Non-pigmented ciliary epithelial cell (primary cell): ENCODE data around the gene PBX1.

Experiments
- DNase-seq: peaks from one replicate; pipeline ENCODE4 v3.0.0-alpha.2; 2010; ENCODE audit warnings: low read depth

Gene PBX1

DNA sequence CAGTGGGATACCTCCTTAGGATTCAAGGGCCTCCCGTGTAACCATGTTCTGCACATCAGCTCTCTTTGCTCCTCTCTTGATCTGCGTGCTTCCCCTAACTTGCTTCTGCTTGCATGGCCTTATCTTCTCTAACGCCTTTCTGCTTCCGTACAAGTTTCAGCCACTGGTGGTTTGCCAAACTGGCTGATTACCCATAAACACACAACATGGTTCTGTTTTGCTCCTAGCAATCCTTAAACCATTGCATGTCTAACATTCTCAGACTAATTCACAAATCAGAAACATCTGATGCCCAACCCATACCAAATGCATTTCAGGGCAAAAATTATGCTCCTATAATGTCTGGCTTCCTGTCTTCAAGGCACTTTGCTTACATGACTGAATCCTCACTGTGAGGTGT, 166.4 kb downstream of the PBX1 start:
- no peak for DNase-seq

DNA sequence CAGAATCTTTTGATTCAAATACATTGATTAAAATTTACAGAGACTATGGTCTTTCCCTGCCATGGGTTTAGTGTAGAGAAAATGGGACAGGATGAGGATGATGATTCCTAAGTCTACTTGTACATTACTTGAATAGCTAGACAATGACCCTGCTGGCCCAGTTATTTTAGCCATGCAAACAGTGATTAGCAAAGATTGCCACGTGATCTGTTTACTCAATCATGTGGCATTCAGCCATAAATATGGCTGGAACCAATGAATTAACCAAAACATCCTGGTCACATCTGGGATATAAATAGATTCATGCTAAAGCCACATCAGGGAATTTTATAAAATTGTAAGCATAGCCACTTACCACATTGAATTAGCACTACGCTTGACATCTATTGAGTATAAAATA, 167.3 kb downstream of the PBX1 start:
- DNase-seq, result peak; percentile 89

DNA sequence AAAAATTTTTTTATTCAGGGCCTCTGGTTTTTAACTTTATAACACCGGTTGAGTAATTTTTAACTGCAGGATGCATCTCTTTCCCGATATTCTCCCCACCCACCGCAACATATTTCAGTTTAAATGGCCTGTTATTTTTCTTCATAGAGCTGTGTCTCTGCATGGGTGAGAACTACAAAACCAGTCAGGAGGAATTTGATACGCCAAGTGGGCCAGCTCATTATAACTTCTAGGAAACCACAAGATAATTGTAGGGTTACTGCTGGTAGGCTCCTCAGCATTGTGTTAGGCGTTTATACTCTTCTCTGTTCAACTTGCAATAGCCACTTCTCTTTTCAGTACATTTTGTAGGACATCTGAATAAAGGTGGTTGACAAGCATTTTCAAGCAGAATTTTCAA, 169.7 kb downstream of the PBX1 start:
- DNase-seq, result no peak

DNA sequence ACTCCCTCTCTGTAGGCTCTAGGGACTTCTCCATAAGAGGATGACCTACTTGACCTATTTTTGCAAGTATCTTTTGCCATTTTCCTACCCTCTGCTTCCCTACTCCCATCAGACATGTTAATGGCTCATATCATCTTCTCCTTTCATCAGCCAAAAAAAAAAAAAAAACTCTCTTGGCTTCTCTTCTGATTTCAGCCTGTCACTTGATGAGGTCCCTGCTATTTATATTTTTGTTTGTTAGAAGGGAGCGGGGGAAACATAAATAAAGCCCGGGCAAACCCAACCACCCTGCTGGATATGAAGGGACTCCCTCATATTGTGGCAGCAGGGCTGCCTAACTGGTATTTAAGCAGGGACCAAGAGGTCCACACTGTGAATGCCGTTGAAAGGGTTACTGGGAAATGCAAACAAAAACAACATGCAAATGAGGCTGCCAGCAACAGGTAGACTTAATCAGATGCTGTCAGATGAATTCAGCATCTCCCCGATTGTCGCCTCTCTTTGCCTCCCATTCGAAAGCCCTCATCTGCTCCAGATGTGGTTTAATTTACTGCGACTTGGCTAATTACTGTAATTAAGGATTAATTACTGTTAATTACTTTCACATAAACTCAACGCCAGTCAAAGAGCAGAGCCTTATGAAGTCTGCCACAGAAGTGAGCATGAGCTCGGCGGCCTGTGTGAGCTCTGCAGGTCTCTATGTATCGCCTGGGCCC, 172.3 kb downstream of the PBX1 start:
- no peak for DNase-seq

DNA sequence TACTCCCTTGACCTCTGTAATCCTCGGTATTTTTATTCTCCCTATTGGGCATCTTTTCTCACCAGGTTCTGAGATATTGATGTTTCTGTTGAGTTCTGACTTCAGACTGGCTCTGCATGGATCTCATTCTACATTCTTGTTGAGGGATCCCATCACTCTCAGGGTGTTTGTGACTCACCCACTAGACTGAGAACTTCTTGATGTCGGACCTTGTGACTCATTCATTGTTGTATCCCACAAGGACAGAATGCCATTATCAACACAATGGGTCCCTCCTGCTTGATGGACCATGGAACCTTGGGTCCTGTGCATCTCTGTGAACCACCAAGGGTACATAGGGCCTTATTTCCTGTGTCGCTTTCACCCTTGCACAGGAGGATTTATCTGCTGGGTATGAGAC, 174.1 kb downstream of the PBX1 start:
- DNase-seq, result peak; percentile 48

DNA sequence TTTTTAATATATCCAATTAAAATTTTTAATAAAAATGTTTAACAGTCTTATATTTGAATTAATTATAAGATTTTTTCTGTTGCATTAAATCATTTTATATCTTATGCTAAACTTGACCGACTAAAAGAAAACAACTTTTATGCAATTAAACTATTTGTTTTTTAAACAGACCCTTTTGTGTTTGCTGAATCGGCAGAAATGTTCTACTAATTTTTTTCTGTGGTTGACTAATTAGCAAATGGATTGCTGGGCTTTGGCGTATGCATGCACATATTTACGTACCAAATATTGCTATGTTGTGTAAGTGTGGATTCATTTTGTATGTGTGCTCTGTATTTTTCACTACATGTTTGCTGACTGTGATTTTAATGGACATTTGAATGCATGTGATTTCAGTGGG, 174.8 kb downstream of the PBX1 start:
- no peak for DNase-seq

- peak; percentile 57 for DNase-seq
These were observed 176.5 kb downstream of the PBX1 start for GRCh38 chr1:164735315-164736052.

GRCh38 chr1:164736137-164736536, 177.2 kb downstream of the PBX1 start:
- DNase-seq, result no peak

GRCh38 chr1:164739189-164739588, 180.2 kb downstream of the PBX1 start:
- DNase-seq, result no peak

DNA sequence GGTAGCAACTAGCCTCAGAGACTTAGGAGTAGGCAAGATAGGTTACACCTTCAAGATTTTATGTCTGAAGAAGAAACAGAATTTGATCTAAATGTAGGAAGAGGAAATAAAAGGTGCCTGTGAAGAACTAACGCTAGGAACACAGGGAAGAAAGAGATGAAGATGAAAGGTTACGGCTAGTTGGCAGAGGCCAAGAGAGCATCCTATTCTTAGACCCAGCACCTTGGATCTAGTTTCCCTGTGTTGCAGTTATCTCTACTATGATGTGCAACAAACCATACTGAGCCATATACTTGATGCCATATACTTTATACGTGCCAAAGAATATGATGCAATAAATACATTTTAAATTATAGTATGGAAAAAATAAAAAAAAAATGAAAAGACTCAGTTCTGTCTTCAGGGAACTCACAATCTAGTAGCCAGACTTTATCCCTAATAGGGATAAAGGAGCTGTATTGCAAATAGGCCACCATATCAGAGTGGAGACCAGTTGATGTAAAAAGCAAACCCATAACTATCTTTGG, 181.1 kb downstream of the PBX1 start:
- no peak for DNase-seq

DNA sequence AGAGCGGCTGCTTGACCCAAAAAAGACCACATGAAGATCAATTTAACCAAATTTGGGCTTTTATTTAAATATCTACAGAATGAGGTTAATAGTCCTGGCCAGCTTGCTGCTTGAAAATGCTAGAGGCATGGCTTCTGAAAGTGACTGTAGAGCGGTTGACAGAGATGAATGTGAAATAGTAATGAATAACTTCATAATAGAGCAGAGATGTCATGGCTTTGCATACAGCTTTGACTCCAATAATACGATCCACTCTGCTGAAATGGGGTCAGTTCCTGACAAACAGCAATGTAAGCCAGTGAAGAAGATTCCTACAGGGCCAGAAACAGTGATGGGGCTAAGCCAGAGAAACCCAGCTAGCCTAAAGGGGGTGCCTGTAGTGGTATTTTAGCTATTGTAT, 183.8 kb downstream of the PBX1 start:
- no peak for DNase-seq

GRCh38 chr1:164743976-164744375, 185.0 kb downstream of the PBX1 start:
- DNase-seq, result no peak

- DNase-seq, result no peak
These were observed 186.8 kb downstream of the PBX1 start for GRCh38 chr1:164745736-164746135.

GRCh38 chr1:164746632-164747031, 187.6 kb downstream of the PBX1 start:
- DNase-seq, result no peak

DNA sequence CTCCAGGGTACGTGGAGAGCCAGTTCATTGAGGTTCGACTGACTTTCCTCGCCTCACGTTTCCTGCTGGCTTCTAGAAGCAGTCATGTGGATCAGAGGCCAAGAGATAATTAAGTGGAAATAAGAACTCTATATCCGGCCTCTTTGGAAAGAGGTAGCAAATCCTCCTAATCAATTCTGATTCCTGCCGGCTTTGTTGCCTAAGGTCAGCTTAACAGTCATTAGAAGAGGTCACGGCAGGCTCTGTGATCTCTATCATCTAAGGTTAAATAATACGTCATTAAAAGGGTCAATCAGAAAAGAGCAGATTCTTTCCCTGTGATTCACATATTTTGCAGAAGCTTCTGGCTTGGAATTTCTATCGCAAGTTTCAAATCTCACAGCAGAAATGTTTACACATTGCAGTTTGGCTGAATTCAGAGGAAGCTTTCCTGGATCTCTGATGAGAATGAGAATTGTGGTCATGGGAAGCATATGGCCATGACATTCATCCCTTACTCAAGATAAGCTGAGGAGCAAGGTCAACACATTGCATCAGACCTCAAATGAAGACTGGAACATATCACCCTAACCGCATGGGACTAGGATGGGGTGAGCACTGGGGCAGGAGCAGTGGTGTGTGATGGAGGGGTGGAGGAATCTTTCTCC, 189.4 kb downstream of the PBX1 start:
- DNase-seq, result peak; percentile 98

DNA sequence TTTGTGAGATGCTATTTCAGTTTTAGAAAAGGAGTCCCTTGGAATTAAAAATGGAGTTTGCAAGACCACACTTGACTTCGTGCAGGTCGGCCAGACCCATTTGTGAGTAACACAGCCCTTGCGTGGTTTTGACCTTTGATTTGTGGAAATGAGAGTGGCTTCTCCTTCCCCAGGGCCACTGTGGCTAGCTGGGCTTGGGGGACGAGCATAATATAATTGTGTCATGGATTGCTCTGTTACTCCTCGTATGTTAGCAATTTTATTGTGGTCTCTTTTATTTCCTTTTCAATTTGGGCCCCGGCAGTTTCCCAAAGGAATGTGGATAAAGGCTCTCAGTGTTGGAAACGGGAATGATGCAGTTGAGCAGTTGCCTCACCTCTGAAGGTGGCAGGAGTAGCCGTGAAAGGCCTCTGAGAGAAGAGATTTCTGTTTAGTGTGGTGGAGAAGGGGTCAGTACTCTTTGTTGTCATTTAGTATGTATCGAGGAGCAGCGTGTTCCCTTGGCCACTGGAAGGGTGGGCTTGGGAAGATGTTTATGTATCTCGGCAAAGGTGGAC, 194.6 kb downstream of the PBX1 start:
- no peak for DNase-seq

DNA sequence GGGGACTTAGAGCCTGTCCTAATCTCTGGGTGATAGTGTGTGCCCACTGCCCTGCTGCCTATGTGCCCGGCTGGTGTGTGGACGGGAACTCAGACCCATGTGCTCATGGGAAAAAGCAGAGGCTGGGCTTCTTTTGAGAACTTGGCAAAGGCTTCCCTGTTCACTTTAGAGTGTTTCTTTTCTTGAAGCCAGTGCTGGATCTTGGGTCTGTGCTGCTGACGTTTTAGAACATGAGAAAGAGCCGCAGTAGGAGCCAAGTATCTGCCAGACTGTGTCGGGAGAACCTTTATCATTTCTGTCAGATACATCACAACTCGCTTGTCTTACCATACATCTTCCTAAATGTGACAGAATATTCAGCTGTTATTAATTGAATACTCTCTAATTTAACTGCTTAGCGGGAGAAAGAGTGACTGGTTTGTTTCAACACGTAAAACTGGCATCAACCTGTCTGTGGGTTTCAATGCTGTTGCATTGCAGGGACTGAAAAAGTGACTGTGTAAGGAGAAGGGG, 195.2 kb downstream of the PBX1 start:
- no peak for DNase-seq

- no peak for DNase-seq
These were observed 196.7 kb downstream of the PBX1 start for GRCh38 chr1:164755690-164756089.

DNA sequence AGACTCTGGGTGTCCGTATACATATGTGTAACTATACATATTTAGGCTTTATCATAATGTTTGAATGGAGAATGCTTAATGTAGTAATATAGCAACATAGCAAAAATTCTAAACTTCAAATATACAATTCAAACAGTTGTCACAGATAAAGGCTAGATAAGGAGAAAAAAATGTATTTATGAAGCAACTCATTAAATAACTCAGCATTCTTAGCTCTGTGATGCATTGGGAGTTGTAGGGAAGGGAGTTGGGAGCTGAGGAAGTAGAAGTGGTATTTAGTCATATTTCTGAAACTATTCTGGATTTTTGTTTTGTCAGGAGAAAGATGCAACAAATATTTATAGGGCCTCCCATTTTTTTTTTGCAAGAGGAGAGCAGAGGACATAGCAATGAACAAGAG, 197.8 kb downstream of the PBX1 start:
- DNase-seq, result no peak

DNA sequence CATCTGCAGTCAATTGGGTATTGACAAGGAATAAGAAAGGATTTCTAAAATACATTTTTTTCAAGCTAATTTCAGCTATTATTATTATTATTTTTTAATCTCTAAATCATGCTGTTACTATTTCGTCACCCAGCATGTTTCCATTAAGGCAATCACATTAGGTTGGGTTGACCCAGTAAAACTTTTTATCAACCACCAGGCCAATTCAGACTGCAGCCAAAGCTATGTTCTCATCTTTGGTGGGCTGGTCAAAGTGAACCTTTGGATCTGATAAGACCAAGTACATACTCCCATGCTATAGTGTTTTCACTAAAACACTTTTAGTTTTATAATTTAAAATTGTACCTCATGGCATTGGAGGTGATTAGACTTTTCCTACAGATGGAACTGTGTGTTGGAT, 198.6 kb downstream of the PBX1 start:
- no peak for DNase-seq

GRCh38 chr1:164759144-164759920, 200.3 kb downstream of the PBX1 start:
- no peak for DNase-seq

- DNase-seq, result no peak
These were observed 201.0 kb downstream of the PBX1 start for GRCh38 chr1:164759979-164760469.
